Measurements from ENCODE around the gene SIGLEC9. TPM values are rescaled to one million over a fixed set of nuclear protein-coding genes. Genes with fewer than 3 reads are reported as not detected.
A peak's percentile ranks its signal among the peaks of the same experiment; 100 is the strongest.

Gene SIGLEC9
- total and polyA plus RNA-seq, 10 of the 15 experiments (the other 5 are each of a cell fraction or from before 2014, with no cell fraction given): 0.10 TPM; not detected in 9

- TF ChIP-seq NFIC (IDR thresholded peaks at IDR 0.05; ENCODE audit: low read depth, low read length) (no peak), PBX3 (IDR thresholded peaks at IDR 0.05; ENCODE audit: insufficient replicate concordance, low read depth, low read length) (no peak), CBX3 (IDR thresholded peaks at IDR 0.05; ENCODE audit: borderline replicate concordance, low read depth) (no peak), ZBTB11 (CRISPR knock-in tag; IDR thresholded peaks at IDR 0.05) (no peak), ZBED1 (IDR thresholded peaks at IDR 0.05; ENCODE audit: borderline replicate concordance) (no peak), ESRRA (IDR thresholded peaks at IDR 0.05; ENCODE audit: low read length) (no peak), SP1 (IDR thresholded peaks at IDR 0.05; ENCODE audit: low read depth, low read length) (no peak), MXI1 (IDR thresholded peaks at IDR 0.05; ENCODE audit: low read depth, low read length) (peak; percentile 92), ZNF274 (IDR thresholded peaks at IDR 0.05; ENCODE audit: insufficient read depth, insufficient read length) (no peak), ZNF687 (IDR thresholded peaks at IDR 0.05) (0 out of 2 replicates have a peak, but pooled peaks have one; percentile 14), SMC3 (IDR thresholded peaks at IDR 0.05; ENCODE audit: borderline replicate concordance, low read length) (no peak), BACH1 (IDR thresholded peaks at IDR 0.05; ENCODE audit: borderline replicate concordance) (no peak), SREBF2 (IDR thresholded peaks at IDR 0.05; ENCODE audit: low read length) (peak; percentile 14; the same call in 1 of the 2 replicates), CHD2 (IDR thresholded peaks at IDR 0.05; ENCODE audit: borderline replicate concordance, low read depth, low read length) (peak; percentile 91), USF1 (IDR thresholded peaks at IDR 0.05; ENCODE audit: borderline replicate concordance, extremely low read length, insufficient read depth, low read depth, low read length) (no peak), RELA (IDR thresholded peaks at IDR 0.05; ENCODE audit: borderline replicate concordance, partially characterized antibody) (peak; percentile 84), PKNOX1 (IDR thresholded peaks at IDR 0.05) (peak; percentile 88), HDAC6 (IDR thresholded peaks at IDR 0.05; ENCODE audit: unreplicated experiment) (no peak), SMAD5 (IDR thresholded peaks at IDR 0.05; ENCODE audit: low read depth) (peak; percentile 55; the same call in 1 of the 2 replicates)
Observed at GRCh38 chr19:51108066-51108804, 16.5 kb upstream of the SIGLEC9 start, which contains the start of gene CTU1 (continued).
